Stimulated activated naive CD8-positive, alpha-beta T cell treated with anti-CD3 and anti-CD28 coated beads, Interleukin-15, Interleukin-2, amounts not matched to agents 100 U/mL and 50 U/mL, for 24 hours (primary cell): ENCODE measurements around the gene FGGY.
"Not testable (repeated sequence)": the region's sequence is repeated elsewhere in the genome, so short reads cannot be mapped to it uniquely, and the experiment has no call there.

Experiments
- ATAC-seq: fragments of 150-1000 bp; cut with Tn5 transposase; one replicate; pipeline ENCODE4 v1.10.0; 2021
- DNase-seq: peaks from one replicate; pipeline ENCODE4 v3.0.0; 2021

FGGY gene

GRCh38 chr1:59579222-59579621, 282.3 kb downstream of the FGGY start:
- no peak for ATAC-seq
- DNase-seq, result no peak

DNA sequence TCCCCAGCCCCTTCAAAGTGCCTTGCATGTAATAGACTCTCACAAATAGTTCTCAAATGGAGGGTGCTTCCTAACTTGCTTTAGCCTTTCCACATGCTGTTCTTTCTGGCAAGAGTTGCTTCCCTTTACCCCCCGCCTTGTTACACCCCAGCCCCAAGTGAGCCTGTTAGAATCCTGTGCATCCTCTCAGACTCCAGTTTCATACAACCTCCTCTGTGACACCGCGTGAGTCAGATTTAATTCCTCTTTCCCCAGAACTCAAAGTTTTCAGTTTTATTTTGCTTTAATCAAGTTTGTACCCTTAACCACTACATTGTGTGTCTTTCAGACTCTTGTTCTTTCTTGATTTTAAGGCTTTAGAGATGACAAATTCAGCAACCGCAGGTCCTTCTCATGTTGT, 283.4 kb downstream of the FGGY start:
- DNase-seq, result no peak
- no peak for ATAC-seq

DNA sequence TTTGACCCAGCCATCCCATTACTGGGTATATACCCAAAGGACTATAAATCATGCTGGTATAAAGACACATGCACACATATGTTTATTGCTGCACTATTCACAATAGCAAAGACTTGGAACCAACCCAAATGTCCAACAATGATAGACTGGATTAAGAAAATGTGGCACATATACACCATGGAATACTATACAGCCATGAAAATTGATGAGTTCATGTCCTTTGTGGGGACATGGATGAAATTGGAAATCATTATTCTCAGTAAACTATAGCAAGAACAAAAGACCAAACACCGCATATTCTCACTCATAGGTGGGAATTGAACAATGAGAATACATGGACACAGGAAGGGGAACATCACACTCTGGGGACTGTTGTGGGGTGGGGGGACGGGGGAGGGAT, 295.5 kb downstream of the FGGY start:
- not testable (repeated sequence) for ATAC-seq, DNase-seq

GRCh38 chr1:59592924-59593323, 296.0 kb downstream of the FGGY start:
- no peak for ATAC-seq
- DNase-seq, result no peak

DNA sequence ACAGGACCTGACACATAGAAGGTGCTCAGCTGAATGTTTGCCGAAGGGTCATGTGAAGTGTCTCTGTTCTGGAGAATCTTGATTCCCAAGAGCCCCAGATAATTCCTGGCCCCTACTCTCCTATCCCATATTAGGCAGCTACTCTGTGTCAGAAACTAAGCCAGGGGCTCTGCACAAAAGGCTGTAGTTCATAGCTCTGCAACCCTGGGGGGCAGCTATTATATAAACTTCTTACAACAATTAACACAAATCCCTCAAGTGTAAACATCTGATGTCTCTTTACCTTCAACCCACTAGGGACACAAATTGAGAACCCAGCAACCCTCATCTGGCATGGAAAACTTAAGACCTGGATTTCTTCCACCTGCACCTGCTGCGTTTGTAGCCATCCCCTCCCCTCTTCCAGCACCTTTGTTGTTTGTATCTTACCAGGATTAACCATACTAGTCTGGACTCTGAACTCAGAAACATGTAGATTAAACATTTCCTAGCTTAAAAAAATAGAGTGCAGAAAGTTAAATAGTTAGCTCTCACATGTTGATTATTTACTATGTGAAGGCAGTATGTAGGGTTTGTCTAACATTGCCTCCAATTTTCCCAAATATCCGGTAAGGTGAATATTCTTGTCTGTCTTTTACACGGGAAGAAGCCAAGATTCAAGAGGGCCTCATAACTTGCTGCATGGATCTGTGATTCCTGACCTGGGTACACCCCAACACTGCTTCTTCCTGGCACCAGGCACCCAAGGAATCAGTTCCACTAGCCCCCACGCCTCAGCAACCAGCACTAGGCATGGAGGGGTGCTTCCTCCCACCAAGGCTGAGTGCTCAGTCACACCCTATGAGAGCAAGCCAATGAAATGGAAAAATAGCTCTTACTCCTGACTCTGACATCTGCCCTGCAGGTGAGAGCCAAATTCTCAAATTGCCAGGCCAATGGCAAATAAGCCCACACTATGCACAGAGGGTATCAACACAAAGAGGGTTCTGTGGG, 297.2 kb downstream of the FGGY start:
- ATAC-seq (no peak), DNase-seq (no peak)

DNA sequence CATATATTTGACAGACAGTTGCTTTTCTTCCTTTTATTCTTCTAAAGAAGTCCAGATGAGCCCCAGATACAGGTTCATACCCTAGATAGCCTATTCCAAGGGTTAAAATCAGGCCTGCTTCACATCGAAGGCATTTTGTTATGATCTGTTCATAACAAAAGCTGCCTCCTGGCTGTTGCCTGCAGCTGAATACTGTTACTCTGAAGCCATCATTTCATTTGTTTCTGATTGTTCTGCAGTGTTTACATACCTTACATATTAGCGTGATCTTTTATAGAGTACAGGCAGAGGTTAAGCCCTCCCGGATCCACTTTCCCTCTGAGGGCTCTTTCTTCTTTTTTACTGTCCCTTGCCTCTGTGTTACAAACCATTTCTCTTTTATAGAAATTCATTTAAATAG, 298.9 kb downstream of the FGGY start:
- DNase-seq (no peak), ATAC-seq (no peak)

GRCh38 chr1:59596432-59596831, 299.5 kb downstream of the FGGY start:
- no peak for DNase-seq
- ATAC-seq, result no peak

DNA sequence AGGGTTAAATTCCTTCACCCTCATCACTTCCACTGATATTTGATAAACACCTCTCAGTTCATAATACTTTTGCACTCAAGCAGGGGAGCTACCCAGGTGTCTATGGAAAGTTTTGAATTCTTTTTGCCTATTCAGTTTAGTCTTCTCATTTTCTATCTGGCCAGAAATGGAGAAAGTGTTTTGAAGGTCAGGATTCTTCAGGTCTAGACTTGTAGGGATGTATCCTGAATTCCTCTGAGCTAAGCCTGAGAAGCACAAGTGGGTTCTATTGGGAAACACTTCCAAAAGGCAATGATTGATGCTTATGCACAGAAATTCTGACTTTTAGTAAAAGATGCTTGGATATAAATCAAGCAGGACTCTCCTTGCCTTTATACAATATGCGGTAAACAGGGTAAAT, 300.1 kb downstream of the FGGY start:
- no peak for ATAC-seq

GRCh38 chr1:59597420-59598119, 300.7 kb downstream of the FGGY start:
- ATAC-seq (no peak), DNase-seq (no peak)

More for the DNA sequence above, 300.1 kb downstream of the FGGY start:
- DNase-seq, result no peak

GRCh38 chr1:59598120-59598440, 301.2 kb downstream of the FGGY start:
- DNase-seq (no peak), ATAC-seq (no peak)

- DNase-seq, result no peak
- ATAC-seq, result no peak
Measured at GRCh38 chr1:59601041-59601441, 304.1 kb downstream of the FGGY start.

DNA sequence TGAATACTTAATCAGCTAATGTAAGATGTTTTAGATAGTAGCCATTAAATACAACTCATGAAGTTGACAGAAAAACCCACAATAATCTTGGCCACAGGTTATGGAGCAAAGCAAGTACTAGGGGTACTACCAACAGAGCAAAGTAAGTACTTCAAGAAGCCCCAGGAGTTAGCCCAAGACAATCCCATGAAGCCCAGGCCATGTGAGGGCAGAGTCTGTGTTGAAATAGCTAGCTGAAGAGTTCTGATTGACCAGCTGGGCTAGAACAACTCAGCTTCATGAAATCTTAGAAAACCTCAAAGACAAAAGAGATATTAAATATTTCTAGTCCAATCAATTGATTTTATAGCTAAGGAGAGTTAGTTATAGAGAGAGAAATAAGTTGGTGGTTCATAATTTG, 304.9 kb downstream of the FGGY start:
- DNase-seq (no peak), ATAC-seq (no peak)

DNA sequence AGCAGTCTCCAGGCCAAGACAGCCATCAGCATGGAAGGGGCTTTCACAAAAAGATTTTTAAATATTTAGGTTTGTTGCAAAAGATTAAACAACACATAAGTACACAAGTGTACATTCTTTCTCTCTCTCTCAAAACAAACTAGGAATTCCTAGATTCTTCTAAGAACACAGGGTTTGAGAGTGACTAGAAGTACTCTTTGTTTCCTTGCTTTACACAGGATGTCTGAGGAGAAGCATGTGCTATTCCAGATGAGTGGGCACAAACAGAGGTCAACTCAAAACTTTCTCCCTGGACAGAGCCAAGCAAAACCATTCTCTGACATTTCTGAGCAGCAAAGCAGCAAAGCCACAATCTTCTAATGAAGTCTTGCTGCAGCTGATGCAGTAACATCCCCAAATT, 307.3 kb downstream of the FGGY start:
- ATAC-seq (no peak), DNase-seq (no peak)

DNA sequence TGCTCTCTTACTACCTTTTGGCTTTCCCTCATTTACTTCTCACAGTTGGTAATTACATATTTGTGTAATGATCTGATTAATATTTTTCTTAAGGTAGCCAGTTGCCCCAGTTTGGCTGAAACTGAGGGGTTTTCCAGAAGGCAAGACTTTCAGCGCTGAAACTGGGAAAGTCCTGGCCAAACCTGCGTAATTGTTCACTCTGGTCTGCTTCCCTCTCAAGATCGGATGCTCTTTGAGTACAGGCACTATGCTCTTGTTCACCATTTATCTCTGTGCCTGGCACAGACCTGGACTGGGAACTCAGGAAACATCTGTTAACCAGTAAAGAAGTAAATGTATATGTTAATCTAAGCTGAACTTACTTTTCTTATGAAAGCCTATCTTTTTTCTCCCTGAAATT, 308.3 kb downstream of the FGGY start:
- ATAC-seq (no peak), DNase-seq (no peak)

- no peak for DNase-seq
- no peak for ATAC-seq
Measured at GRCh38 chr1:59605761-59606160, 308.9 kb downstream of the FGGY start.

- no peak for ATAC-seq
Measured at GRCh38 chr1:59609245-59609644, 312.4 kb downstream of the FGGY start.

GRCh38 chr1:59610499-59610898, 313.6 kb downstream of the FGGY start:
- not testable (repeated sequence) for DNase-seq, ATAC-seq

More at GRCh38 chr1:59609245-59609644, 312.4 kb downstream of the FGGY start:
- DNase-seq, result no peak

DNA sequence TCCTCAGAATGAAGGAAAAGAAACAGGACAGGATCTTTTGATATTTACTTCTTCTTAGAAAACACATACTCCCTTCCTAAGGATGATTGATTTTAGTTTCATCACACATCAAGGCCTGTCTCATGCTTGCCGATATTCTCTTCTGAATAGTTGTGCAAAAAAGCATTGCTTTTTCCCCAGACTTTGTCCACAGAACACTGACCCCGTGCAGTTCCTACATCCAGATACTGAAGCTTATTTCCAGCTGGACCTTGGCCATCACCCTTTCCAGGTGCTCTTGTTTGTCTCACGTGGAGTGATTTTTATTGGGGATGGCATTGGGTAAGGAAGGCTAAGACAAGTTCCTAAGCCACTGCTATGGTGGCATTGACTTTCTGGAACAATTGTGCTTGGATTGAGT, 320.5 kb downstream of the FGGY start:
- no peak for ATAC-seq
- DNase-seq, result no peak

- ATAC-seq (no peak), DNase-seq (no peak)
Measured at GRCh38 chr1:59619557-59619956, 322.7 kb downstream of the FGGY start.

- ATAC-seq (no peak), DNase-seq (no peak)
Measured at GRCh38 chr1:59625384-59625783, 328.5 kb downstream of the FGGY start.

DNA sequence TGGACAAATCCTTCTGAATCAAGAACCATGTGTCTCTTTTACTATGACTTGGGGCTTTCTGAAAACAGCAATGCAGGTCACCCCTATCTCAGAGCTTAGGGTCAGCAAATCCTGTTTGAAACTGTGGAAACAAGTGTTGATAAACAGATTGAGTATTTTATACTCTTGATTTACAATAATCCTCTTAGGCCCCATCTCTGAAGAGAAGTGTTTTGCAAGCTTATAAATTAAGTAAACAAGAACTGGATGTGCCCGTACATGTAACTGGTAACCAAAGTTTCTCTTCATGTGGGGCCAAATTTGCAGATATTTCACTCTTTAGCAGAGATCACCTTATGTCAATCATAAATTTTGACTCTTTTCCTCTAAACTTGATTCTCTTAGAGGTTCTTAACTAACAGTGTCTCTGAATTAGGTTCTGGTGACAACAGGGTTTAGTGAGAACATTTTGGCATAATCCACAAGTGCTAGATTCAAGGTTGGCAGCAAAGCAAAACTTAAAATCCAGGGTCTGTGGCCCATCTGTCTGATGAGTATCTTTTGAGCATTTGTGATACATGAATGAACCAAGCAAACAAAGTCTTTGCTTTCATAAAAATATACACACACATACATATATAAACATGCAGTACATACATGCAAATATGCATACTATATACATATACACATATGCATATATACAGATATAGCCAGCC, 334.8 kb downstream of the FGGY start:
- ATAC-seq (no peak), DNase-seq (no peak)

- no peak for DNase-seq
Measured at GRCh38 chr1:59635097-59635496, 338.2 kb downstream of the FGGY start.

DNA sequence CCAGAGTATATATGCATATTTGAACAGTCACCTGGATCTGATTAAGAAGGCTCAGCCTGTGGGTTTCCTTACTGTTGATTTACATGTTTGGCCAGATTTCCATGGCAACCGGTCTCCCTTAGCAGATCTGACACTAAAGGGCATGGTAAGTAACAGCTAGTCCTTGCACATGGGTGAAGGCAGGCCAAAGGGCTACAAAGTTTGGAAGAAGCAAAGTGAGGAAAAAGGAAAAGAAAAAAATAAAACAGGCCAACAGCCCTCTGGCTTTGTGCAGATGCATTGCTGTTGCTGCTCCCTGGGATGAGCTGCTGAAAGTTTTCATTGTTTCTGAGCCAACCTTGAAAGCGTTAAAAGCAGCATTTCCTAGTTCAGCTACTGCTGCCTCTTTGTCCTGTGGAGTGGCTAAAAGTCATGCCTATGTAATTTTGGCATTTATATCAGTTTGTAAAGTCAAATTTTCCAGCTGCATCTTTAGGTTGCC, 341.4 kb downstream of the FGGY start:
- ATAC-seq, result no peak
- no peak for DNase-seq

More at GRCh38 chr1:59635097-59635496, 338.2 kb downstream of the FGGY start:
- ATAC-seq, result no peak
